Osteocyte (in vitro differentiated cells): ENCODE results near the gene ZSCAN4. TPM values are rescaled to one million over a fixed set of nuclear protein-coding genes. Genes with fewer than 3 reads are reported as not detected.

Source experiments
- DNase-seq: peaks from one replicate; pipeline ENCODE4 v3.0.0; 2021; ENCODE audit warnings: mixed read lengths; ENCODE audit not compliant: unreplicated experiment; ENCODE audit errors: extremely low spot score
- H3K27ac Mint-ChIP-seq: one replicate; pipeline ENCODE4 v1.8.0; 2021; ENCODE audit warnings: mild to moderate bottlenecking, mixed read lengths; ENCODE audit not compliant: unreplicated experiment
- H3K27me3 Mint-ChIP-seq: one replicate; pipeline ENCODE4 v1.8.0; 2021; ENCODE audit warnings: mixed read lengths; ENCODE audit not compliant: unreplicated experiment
- H3K36me3 Mint-ChIP-seq: one replicate; pipeline ENCODE4 v1.8.0; 2021; ENCODE audit warnings: mixed read lengths; ENCODE audit not compliant: unreplicated experiment
- H3K4me1 Mint-ChIP-seq: one replicate; pipeline ENCODE4 v1.8.0; 2021; ENCODE audit warnings: mixed read lengths; ENCODE audit not compliant: unreplicated experiment
- H3K4me3 Mint-ChIP-seq: one replicate; pipeline ENCODE4 v1.8.0; 2021; ENCODE audit warnings: mild to moderate bottlenecking, moderate library complexity, mixed read lengths; ENCODE audit not compliant: unreplicated experiment
- H3K9me3 Mint-ChIP-seq: one replicate; pipeline ENCODE4 v1.8.0; 2021; ENCODE audit warnings: mixed read lengths; ENCODE audit not compliant: unreplicated experiment
- CTCF ChIP-seq: fragments of 200-600 bp; sonication (generic); IDR thresholded peaks from 2 replicates; pipeline ENCODE4 v1.5.0; 2021; ENCODE audit warnings: antibody characterized with exemption, mild to moderate bottlenecking, moderate library complexity
- total RNA-seq: library from RNA; stranded (reverse); gene quantifications from 2 replicates; pipeline ENCODE4 v1.2.1, GENCODE V29; 2021

The ZSCAN4 gene
- total RNA-seq, 1 donor from 2014 or later, result not detected

DNA sequence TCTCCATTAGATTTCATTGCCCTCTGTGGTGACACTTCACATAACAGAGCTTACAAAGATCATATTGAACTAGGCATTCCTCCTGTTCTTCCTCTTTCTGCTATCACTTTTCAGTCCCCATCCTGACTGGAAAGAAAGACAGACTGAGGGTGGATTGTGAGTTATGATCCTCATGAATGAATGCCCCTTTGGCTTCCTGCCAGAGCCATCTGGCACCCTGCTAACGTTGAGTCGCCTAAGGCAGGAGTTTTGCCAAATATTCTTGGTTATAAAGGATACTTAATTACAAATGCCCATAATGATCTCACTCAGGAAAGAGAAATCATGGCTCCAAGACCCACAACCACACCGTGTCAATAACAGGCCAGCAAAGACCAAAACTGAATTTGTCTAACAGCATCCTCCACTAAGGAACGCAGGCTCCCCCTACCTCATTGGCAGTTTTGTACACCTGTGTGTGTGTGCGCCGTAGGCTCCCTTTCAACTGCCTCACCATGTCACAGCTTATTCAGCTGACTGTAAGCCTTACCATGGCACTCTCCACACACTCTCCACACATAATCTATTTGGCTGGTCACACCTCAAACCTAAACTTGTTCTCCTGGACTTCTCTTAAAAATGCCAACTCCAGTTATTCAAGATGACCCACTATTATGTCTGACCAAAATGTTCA lies 20.3 kb upstream of the ZSCAN4 start:
- Mint-ChIP-seq H3K4me3 (no peak overlapping the region), H3K27me3 (no peaks in the 10 kb centered on the region), H3K36me3 (peaks cover 3% of the 10 kb centered on the region), H3K9me3 (peaks cover 40% of the 10 kb centered on the region), H3K4me1 (no peaks in the 10 kb centered on the region), H3K27ac (no peak overlapping the region)
- no peak for TF ChIP-seq CTCF
- no peak for DNase-seq

DNA sequence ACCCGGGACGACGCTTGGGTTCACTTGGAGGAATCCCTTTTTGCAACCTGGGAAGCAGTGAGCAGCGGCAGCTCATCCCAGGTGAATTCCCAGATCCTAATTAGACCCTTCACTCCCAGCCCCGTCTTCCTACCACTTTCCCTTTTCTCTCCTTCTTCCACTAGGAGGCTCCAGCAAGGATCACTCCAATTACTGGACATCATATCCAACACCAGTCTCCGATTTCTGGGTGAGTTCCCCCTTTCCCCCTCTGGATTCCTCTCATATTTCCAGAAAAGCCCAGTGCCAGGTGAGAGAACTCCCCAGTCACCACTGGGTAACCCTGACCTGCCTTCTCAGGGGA lies 17.1 kb upstream of the ZSCAN4 start:
- peaks cover 50% of the 10 kb centered on the region for H3K9me3 Mint-ChIP-seq
- H3K36me3 Mint-ChIP-seq, result no peaks in the 10 kb centered on the region
- no peak for DNase-seq
- H3K27ac Mint-ChIP-seq, result no peak overlapping the region
- H3K4me3 Mint-ChIP-seq, result no peak overlapping the region
- no peak for TF ChIP-seq CTCF
- H3K27me3 Mint-ChIP-seq, result peaks cover 3% of the 10 kb centered on the region
- H3K4me1 Mint-ChIP-seq, result no peaks in the 10 kb centered on the region

- no peaks in the 10 kb centered on the region for H3K4me1 Mint-ChIP-seq
- no peak for TF ChIP-seq CTCF
- no peak overlapping the region for H3K4me3 Mint-ChIP-seq
- H3K36me3 Mint-ChIP-seq, result no peaks in the 10 kb centered on the region
- peaks cover 3% of the 10 kb centered on the region for H3K27me3 Mint-ChIP-seq
- H3K27ac Mint-ChIP-seq, result no peak overlapping the region
- DNase-seq, result no peak
- peaks cover 33% of the 10 kb centered on the region for H3K9me3 Mint-ChIP-seq
Measured at GRCh38 chr19:57653689-57654088, 15.0 kb upstream of the ZSCAN4 start.

DNA sequence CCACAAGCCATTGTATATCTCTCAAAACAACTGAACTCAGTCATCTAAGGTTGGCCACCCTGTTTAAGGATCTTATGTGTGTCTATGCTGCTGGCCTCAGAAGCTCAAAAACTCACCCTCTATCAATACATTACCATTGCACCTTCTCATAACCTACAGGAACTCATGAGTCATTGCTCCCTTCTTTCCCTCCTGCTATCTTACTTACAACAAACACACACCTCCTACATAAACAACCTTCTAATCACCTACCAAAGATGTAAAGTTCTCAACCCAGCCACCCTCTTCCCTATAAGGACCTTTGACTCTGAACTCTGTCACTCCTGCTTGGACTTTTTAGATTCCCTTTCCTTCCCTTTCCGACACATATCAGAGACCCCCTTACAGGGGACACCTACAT lies 13.3 kb upstream of the ZSCAN4 start:
- DNase-seq, result no peak
- H3K9me3 Mint-ChIP-seq, result peaks cover 33% of the 10 kb centered on the region
- peaks cover 18% of the 10 kb centered on the region for H3K27me3 Mint-ChIP-seq
- no peak overlapping the region for H3K4me3 Mint-ChIP-seq
- no peak for TF ChIP-seq CTCF
- H3K27ac Mint-ChIP-seq, result no peak overlapping the region
- no peaks in the 10 kb centered on the region for H3K36me3 Mint-ChIP-seq
- H3K4me1 Mint-ChIP-seq, result no peaks in the 10 kb centered on the region

DNA sequence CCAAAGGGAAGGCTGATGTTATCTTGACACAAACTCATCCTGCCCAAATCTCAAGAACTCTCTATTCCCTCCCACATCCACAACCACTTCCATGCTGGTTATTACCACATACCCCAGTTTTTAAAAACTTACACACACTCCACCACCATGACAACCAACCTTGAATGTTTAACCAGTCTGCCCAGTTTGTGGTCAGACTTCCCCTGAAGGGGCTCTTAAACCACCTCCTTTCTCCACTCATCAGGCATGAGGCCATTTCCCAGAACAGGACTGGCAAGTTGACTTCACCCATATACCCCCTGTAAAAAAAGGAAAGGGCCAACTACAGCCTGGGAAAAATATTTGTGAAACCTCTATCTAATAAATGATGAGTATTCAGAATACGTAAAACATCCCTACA lies 12.4 kb upstream of the ZSCAN4 start:
- no peak for DNase-seq
- peaks cover 26% of the 10 kb centered on the region for H3K27me3 Mint-ChIP-seq
- no peaks in the 10 kb centered on the region for H3K36me3 Mint-ChIP-seq
- H3K4me1 Mint-ChIP-seq, result no peaks in the 10 kb centered on the region
- H3K27ac Mint-ChIP-seq, result no peak overlapping the region
- no peak overlapping the region for H3K4me3 Mint-ChIP-seq
- peaks cover 33% of the 10 kb centered on the region for H3K9me3 Mint-ChIP-seq
- TF ChIP-seq CTCF, result no peak
